WTC11 (cell line): ENCODE data around the gene GUCA2A. TPM values are rescaled to one million over a fixed set of nuclear protein-coding genes. Genes with fewer than 3 reads are reported as not detected.

ENCODE experiments used
- ATAC-seq: fragments of 200-7000 bp; cut with Tn5 transposase; 2 replicates; pipeline ENCODE4 v1.10.0; 2021; ENCODE audit warnings: mild to moderate bottlenecking, moderate library complexity
- CTCF ChIA-PET: fragments of 300-600 bp; sonication (Branson Sonifier 250); formaldehyde crosslinking; loops from one replicate; lab custom pipeline; 2021; ENCODE audit warnings: antibody characterized with exemption; lab: Charles Lee
- POLR2A ChIA-PET: fragments of 350-600 bp; sonication (Branson Sonifier 250); formaldehyde crosslinking; loops from one replicate; lab custom pipeline; 2021; ENCODE audit warnings: antibody characterized with exemption; lab: Charles Lee
- DNase-seq: peaks from one replicate; pipeline ENCODE4 v3.0.0; 2021; ENCODE audit warnings: low spot score
- H3K27ac Mint-ChIP-seq: 2 replicates; pipeline ENCODE4 v1.8.0; 2021; ENCODE audit warnings: mixed read lengths
- H3K27me3 Mint-ChIP-seq: 2 replicates; pipeline ENCODE4 v1.8.0; 2021; ENCODE audit warnings: low read depth, mild to moderate bottlenecking, moderate library complexity, mixed read lengths
- H3K36me3 Mint-ChIP-seq: 2 replicates; pipeline ENCODE4 v1.8.0; 2021; ENCODE audit warnings: mixed read lengths
- H3K4me1 Mint-ChIP-seq: 2 replicates; pipeline ENCODE4 v1.8.0; 2022; ENCODE audit warnings: mixed read lengths
- H3K4me3 Mint-ChIP-seq: 2 replicates; pipeline ENCODE4 v1.8.0; 2021; ENCODE audit warnings: mild to moderate bottlenecking, moderate library complexity, mixed read lengths
- H3K9me3 Mint-ChIP-seq: 2 replicates; pipeline ENCODE4 v1.8.0; 2021; ENCODE audit warnings: mixed read lengths
- AR ChIP-seq: fragments of 250-450 bp; sonication (Bioruptor Pico); IDR thresholded peaks from 2 replicates; pipeline ENCODE4 v1.9.0; 2021; ENCODE audit warnings: mild to moderate bottlenecking
- CBFB ChIP-seq: sonication (generic); formaldehyde crosslinking; IDR thresholded peaks from 2 replicates; pipeline ENCODE4 v1.8.1; 2022; ENCODE audit warnings: mild to moderate bottlenecking, low read depth, missing genetic modification reagents
- CREM ChIP-seq: sonication (generic); formaldehyde crosslinking; IDR thresholded peaks from 2 replicates; pipeline ENCODE4 v1.8.1; 2022; ENCODE audit warnings: mild to moderate bottlenecking, missing genetic modification reagents, moderate library complexity
- ELF4 ChIP-seq: sonication (generic); formaldehyde crosslinking; IDR thresholded peaks from 2 replicates; pipeline ENCODE4 v1.8.1; 2022; ENCODE audit warnings: low read depth, mild to moderate bottlenecking, moderate library complexity, missing genetic modification reagents
- FOXJ3 ChIP-seq: sonication (generic); formaldehyde crosslinking; IDR thresholded peaks from 2 replicates; pipeline ENCODE4 v1.9.0; 2021; ENCODE audit warnings: missing genetic modification reagents, mild to moderate bottlenecking, borderline replicate concordance
- HMGA2 ChIP-seq: fragments of 250-450 bp; sonication (Bioruptor Pico); IDR thresholded peaks from 2 replicates; pipeline ENCODE4 v1.4.0; 2021; ENCODE audit warnings: mild to moderate bottlenecking, moderate library complexity
- IRF1 ChIP-seq: sonication (generic); formaldehyde crosslinking; IDR thresholded peaks from 2 replicates; pipeline ENCODE4 v1.8.0; 2023; ENCODE audit warnings: missing genetic modification reagents
- JAZF1 ChIP-seq: fragments of 250-450 bp; sonication (Bioruptor Pico); IDR thresholded peaks from 2 replicates; pipeline ENCODE4 v1.9.0; 2021; ENCODE audit warnings: moderate library complexity, mild to moderate bottlenecking, inconsistent platforms
- NFE2L1 ChIP-seq: sonication (generic); formaldehyde crosslinking; IDR thresholded peaks from 2 replicates; pipeline ENCODE4 v1.8.1; 2023; ENCODE audit warnings: missing genetic modification reagents
- PRDM15 ChIP-seq: sonication (generic); formaldehyde crosslinking; IDR thresholded peaks from 2 replicates; pipeline ENCODE4 v1.8.0; 2022; ENCODE audit warnings: missing genetic modification reagents
- TEAD1 ChIP-seq: sonication (generic); formaldehyde crosslinking; IDR thresholded peaks from 2 replicates; pipeline ENCODE4 v1.8.0; 2022; ENCODE audit warnings: mild to moderate bottlenecking, missing genetic modification reagents
- USF1 ChIP-seq: sonication (generic); formaldehyde crosslinking; IDR thresholded peaks from 2 replicates; pipeline ENCODE4 v1.8.0; 2022; ENCODE audit warnings: mild to moderate bottlenecking, missing genetic modification reagents
- ZBTB43 ChIP-seq: sonication (generic); formaldehyde crosslinking; IDR thresholded peaks from 2 replicates; pipeline ENCODE4 v1.8.1; 2023; ENCODE audit warnings: mild to moderate bottlenecking, missing genetic modification reagents
- ZNF263 ChIP-seq: sonication (generic); formaldehyde crosslinking; IDR thresholded peaks from 2 replicates; pipeline ENCODE4 v1.8.1; 2022; ENCODE audit warnings: low read depth, mild to moderate bottlenecking, moderate library complexity, missing genetic modification reagents
- total RNA-seq: library from RNA; stranded (reverse); gene quantifications from 3 replicates; pipeline ENCODE4 v1.2.3, GENCODE V29; 2021

Gene GUCA2A
- total RNA-seq, 1 experiment from 2014 or later, result not detected

- ChIA-PET CTCF (interaction anchor here (0.8 to 1.1 kb wide), 3 partner anchors 10 to 655 kb away, joined by 3 to 5 read pairs (median 3); no protein-coding TSS in a partner anchor), POLR2A (no interaction called here)
- Mint-ChIP-seq H3K27ac (no peak overlapping the region), H3K9me3 (peaks cover 10% of the 10 kb centered on the region), H3K36me3 (no peaks in the 10 kb centered on the region), H3K4me1 (peaks cover 12% of the 10 kb centered on the region), H3K27me3 (no peaks in the 10 kb centered on the region), H3K4me3 (no peak overlapping the region)
- DNase-seq, result no peak
- ATAC-seq, result no peak
- no peak for TF ChIP-seq TEAD1
- TF ChIP-seq ELF4 (CRISPR knock-in tag), result no peak
- TF ChIP-seq NFE2L1 (CRISPR knock-in tag), result no peak
- TF ChIP-seq PRDM15 (CRISPR knock-in tag), result peak; percentile 66
- TF ChIP-seq ZBTB43 (CRISPR knock-in tag), result no peak
Observed at GRCh38 chr1:42167611-42168390, 3.3 kb upstream of the GUCA2A start.

- Mint-ChIP-seq H3K4me3 (no peak overlapping the region), H3K9me3 (peaks cover 13% of the 10 kb centered on the region), H3K4me1 (peaks cover 10% of the 10 kb centered on the region), H3K27me3 (no peaks in the 10 kb centered on the region; the same call in 1 of the 2 replicates), H3K27ac (no peak overlapping the region), H3K36me3 (no peaks in the 10 kb centered on the region)
- POLR2A ChIA-PET, result no interaction called here
- ATAC-seq (peak; percentile 51), DNase-seq (no peak)
- no peak for TF ChIP-seq IRF1 (CRISPR knock-in tag)
- no peak for TF ChIP-seq USF1 (CRISPR knock-in tag)
- TF ChIP-seq CREM (CRISPR knock-in tag), result no peak
- CTCF ChIA-PET, result interaction anchor here (0.6 to 5.2 kb wide), 2 partner anchors 8 to 598 kb away, joined by 3 to 38 read pairs; no protein-coding TSS in a partner anchor
Observed at GRCh38 chr1:42165511-42166210, 1.1 kb upstream of the GUCA2A start.

GRCh38 chr1:42163536-42164503, 725 bp downstream of the GUCA2A start:
- no peak for DNase-seq
- Mint-ChIP-seq H3K9me3 (peaks cover 14% of the 10 kb centered on the region), H3K27ac (no peak overlapping the region), H3K4me1 (peaks cover 10% of the 10 kb centered on the region), H3K4me3 (no peak overlapping the region), H3K36me3 (no peaks in the 10 kb centered on the region)
- POLR2A ChIA-PET, result no interaction called here
- no peak for ATAC-seq
- TF ChIP-seq AR (CRISPR knock-in tag) (no peak), IRF1 (CRISPR knock-in tag) (no peak), ZNF263 (CRISPR knock-in tag) (no peak), JAZF1 (CRISPR knock-in tag) (no peak), HMGA2 (CRISPR knock-in tag) (no peak), FOXJ3 (CRISPR knock-in tag) (no peak), CBFB (no peak)
- TF ChIP-seq, all 79 proteins: peak for 0
- H3K27me3 Mint-ChIP-seq, result no peaks in the 10 kb centered on the region; the same call in 1 of the 2 replicates
- CTCF ChIA-PET, result interaction anchor here (5.2 kb wide), 1 partner anchor 10 kb away, joined by 38 read pairs; no protein-coding TSS in a partner anchor
